MCF 10A (cell line): ENCODE measurements around the gene TAOK2. TPM values are rescaled to one million over a fixed set of nuclear protein-coding genes. Genes with fewer than 3 reads are reported as not detected.

Experiments
- BruUV-seq: library from RNA; stranded (reverse); fragments of 400-500 nt; replicated peaks from 2 replicates; lab custom pipeline; 2021; lab: Mats Ljungman, UMichigan
- CTCF ChIA-PET: fragments of 300-600 bp; sonication (Branson Sonifier 250); formaldehyde crosslinking; extraction: SDS; loops from one replicate; lab custom pipeline; 2021; ENCODE audit warnings: antibody characterized with exemption, inconsistent platforms; lab: Yijun Ruan, JAX
- POLR2A ChIA-PET: fragments of 300-600, 350-650 bp; sonication (Branson Sonifier 250); formaldehyde crosslinking; extraction: SDS; loops from one replicate; lab custom pipeline; 2020; ENCODE audit warnings: antibody characterized with exemption, inconsistent platforms; lab: Yijun Ruan, JAX
- DNase-seq: peaks from one replicate; pipeline ENCODE4 v3.0.0-alpha.2; 2018; ENCODE audit not compliant: unreplicated experiment
- H3K27ac Mint-ChIP-seq: one replicate; pipeline ENCODE4 v1.8.0; 2022; ENCODE audit warnings: mild to moderate bottlenecking, low read depth, mixed read lengths; ENCODE audit not compliant: unreplicated experiment
- H3K27me3 Mint-ChIP-seq: one replicate; pipeline ENCODE4 v1.8.0; 2022; ENCODE audit warnings: mixed read lengths; ENCODE audit not compliant: insufficient read depth, unreplicated experiment
- H3K36me3 Mint-ChIP-seq: one replicate; pipeline ENCODE4 v1.8.0; 2022; ENCODE audit warnings: mild to moderate bottlenecking, moderate library complexity, mixed read lengths; ENCODE audit not compliant: insufficient read depth, unreplicated experiment
- H3K4me1 Mint-ChIP-seq: one replicate; pipeline ENCODE4 v1.8.0; 2022; ENCODE audit warnings: mixed read lengths; ENCODE audit not compliant: insufficient read depth, unreplicated experiment
- H3K4me3 Mint-ChIP-seq: one replicate; pipeline ENCODE4 v1.8.0; 2022; ENCODE audit warnings: mild to moderate bottlenecking, moderate library complexity, mixed read lengths; ENCODE audit not compliant: unreplicated experiment
- H3K9me3 Mint-ChIP-seq: one replicate; pipeline ENCODE4 v1.8.0; 2022; ENCODE audit warnings: mixed read lengths; ENCODE audit not compliant: unreplicated experiment
- intact Hi-C: fragments of 100-400 bp; cut with micrococcal nuclease; formaldehyde crosslinking; loops from 2 replicates; pipeline ENCODE4 v1.14.1; 2022
- total RNA-seq: library from RNA; stranded (reverse); gene quantifications from 2 replicates; pipeline ENCODE4 v1.2.3, GENCODE V29; 2022
- TF ChIP-seq, protein P1 (sequence below): fragments of 200-600 bp; IDR thresholded peaks from one replicate; pipeline ENCODE4 v1.8.0; 2022; ENCODE audit warnings: antibody characterized with exemption, mild to moderate bottlenecking; ENCODE audit not compliant: unreplicated experiment

The TAOK2 gene
- total RNA-seq, 1 experiment from 2014 or later: 29.3 TPM

- H3K27me3 Mint-ChIP-seq: no peaks in the 10 kb centered on the region
- TF ChIP-seq, protein P1, sequence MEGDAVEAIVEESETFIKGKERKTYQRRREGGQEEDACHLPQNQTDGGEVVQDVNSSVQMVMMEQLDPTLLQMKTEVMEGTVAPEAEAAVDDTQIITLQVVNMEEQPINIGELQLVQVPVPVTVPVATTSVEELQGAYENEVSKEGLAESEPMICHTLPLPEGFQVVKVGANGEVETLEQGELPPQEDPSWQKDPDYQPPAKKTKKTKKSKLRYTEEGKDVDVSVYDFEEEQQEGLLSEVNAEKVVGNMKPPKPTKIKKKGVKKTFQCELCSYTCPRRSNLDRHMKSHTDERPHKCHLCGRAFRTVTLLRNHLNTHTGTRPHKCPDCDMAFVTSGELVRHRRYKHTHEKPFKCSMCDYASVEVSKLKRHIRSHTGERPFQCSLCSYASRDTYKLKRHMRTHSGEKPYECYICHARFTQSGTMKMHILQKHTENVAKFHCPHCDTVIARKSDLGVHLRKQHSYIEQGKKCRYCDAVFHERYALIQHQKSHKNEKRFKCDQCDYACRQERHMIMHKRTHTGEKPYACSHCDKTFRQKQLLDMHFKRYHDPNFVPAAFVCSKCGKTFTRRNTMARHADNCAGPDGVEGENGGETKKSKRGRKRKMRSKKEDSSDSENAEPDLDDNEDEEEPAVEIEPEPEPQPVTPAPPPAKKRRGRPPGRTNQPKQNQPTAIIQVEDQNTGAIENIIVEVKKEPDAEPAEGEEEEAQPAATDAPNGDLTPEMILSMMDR: peak; percentile 54
- H3K27ac Mint-ChIP-seq: no peak overlapping the region
- intact Hi-C loops: no loop called here
- no peaks in the 10 kb centered on the region for H3K4me1 Mint-ChIP-seq
- ChIA-PET POLR2A (interaction anchor here (1.0 to 1.4 kb wide), 2 partner anchors 11 to 55 kb away, joined by 4 read pairs; partner anchors contain the start of gene YPEL3), CTCF (interaction anchor here (0.7 to 5.6 kb wide), 7 partner anchors 9 to 118 kb away, joined by 3 to 43 read pairs (median 5); partner anchors contain the start of gene TLCD3B)
- BruUV-seq: no TSS peak
- H3K9me3 Mint-ChIP-seq: no peaks in the 10 kb centered on the region
- no peaks in the 10 kb centered on the region for H3K36me3 Mint-ChIP-seq
- DNase-seq: peak; percentile 49
- no peak overlapping the region for H3K4me3 Mint-ChIP-seq
Measured at GRCh38 chr16:30041841-30042240, 68.2 kb downstream of the TAOK2 start.

Other genes with a start within 250 kb of the TAOK2 start
- gene C16orf54, start 227.9 kb upstream of the TAOK2 start, total RNA-seq: not detected in 2 replicates
- gene ZG16, start 195.6 kb upstream of the TAOK2 start, total RNA-seq: not detected in 2 replicates
- 36.3 and 53.8 TPM in 2 replicates for gene KIF22, start 183.1 kb upstream of the TAOK2 start, total RNA-seq
- 185 and 194 TPM in 2 replicates for gene MAZ, start 167.3 kb upstream of the TAOK2 start, total RNA-seq
- gene PRRT2, start 161.7 kb upstream of the TAOK2 start, total RNA-seq: 0.42 and 0.96 TPM in 2 replicates
- gene PAGR1, start 157.7 kb upstream of the TAOK2 start, total RNA-seq: 21.3 and 25.0 TPM in 2 replicates
- gene MVP, start 153.4 kb upstream of the TAOK2 start, total RNA-seq: 56.5 and 71.9 TPM in 2 replicates
- 41.3 and 42.7 TPM in 2 replicates for gene CDIPT, start 110.6 kb upstream of the TAOK2 start, total RNA-seq
- gene SEZ6L2, start 74.3 kb upstream of the TAOK2 start, total RNA-seq: 1.9 and 3.2 TPM in 2 replicates
- 4.8 and 5.7 TPM in 2 replicates for gene ASPHD1, start 73.4 kb upstream of the TAOK2 start, total RNA-seq
- gene KCTD13, start 47.6 kb upstream of the TAOK2 start, total RNA-seq: 35.5 and 38.9 TPM in 2 replicates
- gene TMEM219, start 11.8 kb upstream of the TAOK2 start, total RNA-seq: 62.1 and 68.1 TPM in 2 replicates
- gene HIRIP3, start 21.7 kb downstream of the TAOK2 start, total RNA-seq: 12.9 and 20.7 TPM in 2 replicates
- 82.0 and 90.1 TPM in 2 replicates for gene INO80E, start 22.4 kb downstream of the TAOK2 start, total RNA-seq
- gene DOC2A, start 37.2 kb downstream of the TAOK2 start, total RNA-seq: 1.2 TPM in 2 replicates
- gene C16orf92, start 49.3 kb downstream of the TAOK2 start, total RNA-seq: not detected in 2 replicates
- gene TLCD3B, start 57.4 kb downstream of the TAOK2 start, total RNA-seq: 0.21 and 0.27 TPM in 2 replicates
- gene ALDOA, start 91.9 kb downstream of the TAOK2 start, total RNA-seq: 1,141 and 1,165 TPM in 2 replicates
- 93.2 and 99.7 TPM in 2 replicates for gene PPP4C, start 102.1 kb downstream of the TAOK2 start, total RNA-seq
- 0.16 and 0.47 TPM in 2 replicates for gene TBX6, start 118.1 kb downstream of the TAOK2 start, total RNA-seq
- 8.8 and 9.2 TPM in 2 replicates for gene YPEL3, start 122.3 kb downstream of the TAOK2 start, total RNA-seq
- 0.49 and 1.5 TPM in 2 replicates for gene GDPD3, start 139.7 kb downstream of the TAOK2 start, total RNA-seq
- gene MAPK3, start 149.4 kb downstream of the TAOK2 start, total RNA-seq: 11.7 and 15.0 TPM in 2 replicates
- 0.83 and 1.9 TPM in 2 replicates for gene CORO1A, start 209.7 kb downstream of the TAOK2 start, total RNA-seq
- 132 and 133 TPM in 2 replicates for gene BOLA2B, start 219.8 kb downstream of the TAOK2 start, total RNA-seq
- 21.4 and 37.1 TPM in 2 replicates for gene SLX1A, start 220.0 kb downstream of the TAOK2 start, total RNA-seq
- 13.4 TPM in 2 replicates for gene SULT1A3, start 225.4 kb downstream of the TAOK2 start, total RNA-seq